GM23338 (cell line): ENCODE results near the gene UGCG.

Experiments used
- CREB1 ChIP-seq: fragments of 250-450 bp; sonication (Bioruptor Pico); IDR thresholded peaks from 2 replicates; pipeline ENCODE4 v1.5.0; 2020; ENCODE audit warnings: low read depth, mild to moderate bottlenecking, moderate library complexity
- CTCF ChIP-seq, 2 experiments: fragments of 200-600 bp in 1 of 2; sonication (generic) in 1 of 2; conservative IDR thresholded peaks; 2 replicates each; pipeline versions ENCODE4 v1.5.1 to v1.6.1; 2016 to 2017; ENCODE audit warnings: antibody characterized with exemption in 2 of 2, low read depth in 2 of 2, mild to moderate bottlenecking in 2 of 2, moderate library complexity in 1 of 2
- EZH2 ChIP-seq: fragments of 200-600 bp; sonication (generic); IDR thresholded peaks from one replicate; pipeline ENCODE4 v1.8.0; 2017; ENCODE audit warnings: antibody characterized with exemption, mild to moderate bottlenecking, low read depth; ENCODE audit not compliant: unreplicated experiment
- EZH2phosphoT487 ChIP-seq: fragments of 200-600 bp; sonication (generic); IDR thresholded peaks from one replicate; pipeline ENCODE4 v1.8.1; 2018; ENCODE audit warnings: antibody characterized with exemption; ENCODE audit not compliant: unreplicated experiment
- JUNB ChIP-seq: IDR thresholded peaks from one replicate; pipeline ENCODE4 v1.6.1; 2016; ENCODE audit warnings: antibody characterized with exemption; ENCODE audit not compliant: unreplicated experiment
- NANOG ChIP-seq: IDR thresholded peaks from 2 replicates; pipeline ENCODE4 v1.6.1; 2016; ENCODE audit warnings: antibody characterized with exemption, borderline replicate concordance
- POLR2AphosphoS5 ChIP-seq: IDR thresholded peaks from 2 replicates; pipeline ENCODE4 v1.6.1; 2016; ENCODE audit warnings: antibody characterized with exemption, low read depth
- REST ChIP-seq: IDR thresholded peaks from one replicate; pipeline ENCODE4 v1.6.1; 2018; ENCODE audit warnings: antibody characterized with exemption; ENCODE audit not compliant: unreplicated experiment

- TF ChIP-seq EZH2 (no peak), CTCF (conservative IDR thresholded peaks at IDR 0.05; ENCODE audit: low read depth in 2 of 2) (no peak), EZH2phosphoT487 (no peak), POLR2AphosphoS5 (no peak), NANOG (no peak), CREB1 (no peak), REST (no peak), JUNB (no peak)
Observed at GRCh38 chr9:111876179-111876578, 20.4 kb upstream of the UGCG start.
